ENCODE measurements around the gene THSD4. TPM values are rescaled to one million over a fixed set of nuclear protein-coding genes. Genes with fewer than 3 reads are reported as not detected.

Gene THSD4
- total RNA-seq, 1 experiment from 2014 or later: 24.2 TPM

- no peak overlapping the region for H3K27ac Mint-ChIP-seq (ENCODE audit: unreplicated experiment)
- DNase-seq: no peak
- CTCF ChIA-PET: interaction anchor here (0.5 kb wide), 1 partner anchor 190 kb away, joined by 3 read pairs; no protein-coding TSS in a partner anchor
- H3K9me3 Mint-ChIP-seq (ENCODE audit: low read depth, unreplicated experiment): no peaks in the 10 kb centered on the region
- H3K36me3 Mint-ChIP-seq (ENCODE audit: insufficient read depth, unreplicated experiment): no peaks in the 10 kb centered on the region
- no TSS peak for BruUV-seq (replicated peaks)
- intact Hi-C loops (cut with micrococcal nuclease; ENCODE audit: unreplicated experiment): loop anchor here (5.0 kb wide), 1 partner anchor 213 kb away; the partner anchor contains the start of genes LRRC49 and THAP10
- TF ChIP-seq CTCF (IDR thresholded peaks at IDR 0.05; ENCODE audit: unreplicated experiment): no peak
- H3K4me3 Mint-ChIP-seq (ENCODE audit: low read depth, unreplicated experiment): no peak overlapping the region
- H3K27me3 Mint-ChIP-seq (ENCODE audit: unreplicated experiment): no peaks in the 10 kb centered on the region
- no peaks in the 10 kb centered on the region for H3K4me1 Mint-ChIP-seq (ENCODE audit: low read depth, unreplicated experiment)
These were observed 9.8 kb upstream of the THSD4 start for GRCh38 chr15:71105444-71105843.

- no peak for DNase-seq
- H3K9me3 Mint-ChIP-seq (ENCODE audit: low read depth, unreplicated experiment): no peaks in the 10 kb centered on the region
- intact Hi-C loops (cut with micrococcal nuclease; ENCODE audit: unreplicated experiment): loop anchor here (5.0 kb wide), 1 partner anchor 215 kb away; the partner anchor contains the start of genes LRRC49 and THAP10
- no peak overlapping the region for H3K27ac Mint-ChIP-seq (ENCODE audit: unreplicated experiment)
- H3K36me3 Mint-ChIP-seq (ENCODE audit: insufficient read depth, unreplicated experiment): no peaks in the 10 kb centered on the region
- H3K4me3 Mint-ChIP-seq (ENCODE audit: low read depth, unreplicated experiment): no peak overlapping the region
- no peaks in the 10 kb centered on the region for H3K27me3 Mint-ChIP-seq (ENCODE audit: unreplicated experiment)
- TF ChIP-seq CTCF (IDR thresholded peaks at IDR 0.05; ENCODE audit: unreplicated experiment): no peak
- CTCF ChIA-PET: no interaction called here
- BruUV-seq (replicated peaks): no TSS peak
- H3K4me1 Mint-ChIP-seq (ENCODE audit: low read depth, unreplicated experiment): peaks cover 14% of the 10 kb centered on the region
These were observed 8.3 kb upstream of the THSD4 start for GRCh38 chr15:71106802-71107500.

- DNase-seq: no peak
- BruUV-seq (replicated peaks): no TSS peak
These were observed 7.8 kb upstream of the THSD4 start for GRCh38 chr15:71107501-71107815.

GRCh38 chr15:71109130-71109529 is 6.1 kb upstream of the THSD4 start:
- H3K36me3 Mint-ChIP-seq (ENCODE audit: insufficient read depth, unreplicated experiment): no peaks in the 10 kb centered on the region
- no peaks in the 10 kb centered on the region for H3K27me3 Mint-ChIP-seq (ENCODE audit: unreplicated experiment)
- H3K4me1 Mint-ChIP-seq (ENCODE audit: low read depth, unreplicated experiment): peaks cover 15% of the 10 kb centered on the region
- BruUV-seq (replicated peaks): no TSS peak
- no peak for DNase-seq
- no peak for TF ChIP-seq CTCF (IDR thresholded peaks at IDR 0.05; ENCODE audit: unreplicated experiment)
- H3K27ac Mint-ChIP-seq (ENCODE audit: unreplicated experiment): no peak overlapping the region
- no peaks in the 10 kb centered on the region for H3K9me3 Mint-ChIP-seq (ENCODE audit: low read depth, unreplicated experiment)
- no peak overlapping the region for H3K4me3 Mint-ChIP-seq (ENCODE audit: low read depth, unreplicated experiment)
- intact Hi-C loops (cut with micrococcal nuclease; ENCODE audit: unreplicated experiment): loop anchor here (5.0 kb wide), 1 partner anchor 217 kb away; the partner anchor contains the start of genes LRRC49 and THAP10
- CTCF ChIA-PET: interaction anchor here (0.7 to 1.1 kb wide), 2 partner anchors 331 to 335 kb away, joined by 3 to 7 read pairs; no protein-coding TSS in a partner anchor

More at GRCh38 chr15:71107501-71107815, 7.8 kb upstream of the THSD4 start:
- intact Hi-C loops (cut with micrococcal nuclease; ENCODE audit: unreplicated experiment): loop anchor here (5.0 kb wide), 1 partner anchor 215 kb away; the partner anchor contains the start of genes LRRC49 and THAP10
- H3K4me3 Mint-ChIP-seq (ENCODE audit: low read depth, unreplicated experiment): no peak overlapping the region
- CTCF ChIA-PET: no interaction called here
- peaks cover 15% of the 10 kb centered on the region for H3K4me1 Mint-ChIP-seq (ENCODE audit: low read depth, unreplicated experiment)
- no peaks in the 10 kb centered on the region for H3K9me3 Mint-ChIP-seq (ENCODE audit: low read depth, unreplicated experiment)
- H3K27ac Mint-ChIP-seq (ENCODE audit: unreplicated experiment): no peak overlapping the region
- no peaks in the 10 kb centered on the region for H3K36me3 Mint-ChIP-seq (ENCODE audit: insufficient read depth, unreplicated experiment)
- no peak for TF ChIP-seq CTCF (IDR thresholded peaks at IDR 0.05; ENCODE audit: unreplicated experiment)
- no peaks in the 10 kb centered on the region for H3K27me3 Mint-ChIP-seq (ENCODE audit: unreplicated experiment)
